T-helper 22 cell (primary cell): ENCODE results near the gene ABCA3.
A peak's percentile ranks its signal among the peaks of the same experiment; 100 is the strongest.
"Not testable (repeated sequence)": the region's sequence is repeated elsewhere in the genome, so short reads cannot be mapped to it uniquely, and the experiment has no call there.

Source experiments
- DNase-seq: peaks from one replicate; pipeline ENCODE4 v3.0.0-alpha.2; 2020; ENCODE audit warnings: low read depth

Gene ABCA3

DNA sequence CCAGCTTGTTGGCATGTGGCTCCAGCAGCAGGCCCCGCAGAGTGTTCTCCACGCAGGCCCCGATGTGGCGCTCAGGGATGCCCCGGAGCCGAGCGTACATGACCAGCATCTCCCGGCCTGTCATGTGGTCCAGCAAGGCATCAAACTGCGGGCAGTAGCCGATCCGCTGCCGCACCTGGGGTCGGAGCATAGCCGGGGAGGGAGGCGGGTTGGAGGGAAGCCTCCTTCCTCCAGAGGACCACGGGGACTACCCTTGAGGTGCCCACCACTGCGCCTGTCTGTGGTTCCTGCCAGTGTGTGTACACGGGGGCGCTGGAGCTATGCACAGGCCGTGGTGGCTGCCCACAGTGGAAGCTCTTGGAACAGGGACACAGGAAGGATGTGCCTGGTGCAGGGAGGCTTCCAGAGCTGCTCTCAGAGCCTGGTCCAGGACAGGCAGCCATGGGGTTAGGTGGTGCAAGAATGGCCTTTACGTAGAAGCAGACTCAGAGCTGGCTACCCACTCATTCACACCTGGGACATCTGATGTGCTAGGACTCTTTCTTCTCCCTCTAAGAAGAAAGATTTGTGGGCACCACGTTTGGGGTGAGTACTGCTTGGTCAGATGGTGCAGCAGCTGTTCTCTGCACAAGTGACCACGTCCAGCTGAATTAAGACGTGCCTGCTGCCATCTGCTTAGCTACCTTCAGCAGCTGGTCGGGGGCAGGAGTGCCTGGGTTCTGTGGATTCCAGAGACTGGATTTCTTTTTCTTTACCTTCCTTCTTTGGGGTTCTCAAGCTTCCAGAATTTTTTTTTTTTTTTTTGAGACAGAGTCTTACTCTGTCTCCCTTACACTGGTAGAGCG, 61.4 kb downstream of the ABCA3 start:
- no peak for DNase-seq

DNA sequence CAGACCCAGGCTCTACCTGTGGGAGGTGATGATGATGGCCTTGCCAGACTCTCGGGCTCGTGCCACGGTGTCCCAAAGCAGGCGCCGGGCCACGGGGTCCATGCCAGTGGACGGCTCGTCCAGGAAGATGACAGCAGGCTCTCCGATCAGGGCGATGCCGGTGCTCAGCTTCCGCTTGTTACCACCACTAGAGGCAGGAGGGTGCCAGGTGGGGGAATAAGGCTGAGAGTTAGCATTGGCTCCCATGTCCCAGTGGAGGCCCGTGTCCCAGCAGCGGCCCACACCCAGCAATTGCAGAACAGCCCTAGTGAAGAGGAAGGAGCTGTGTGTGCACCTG, 62.3 kb downstream of the ABCA3 start:
- DNase-seq, result no peak

DNA sequence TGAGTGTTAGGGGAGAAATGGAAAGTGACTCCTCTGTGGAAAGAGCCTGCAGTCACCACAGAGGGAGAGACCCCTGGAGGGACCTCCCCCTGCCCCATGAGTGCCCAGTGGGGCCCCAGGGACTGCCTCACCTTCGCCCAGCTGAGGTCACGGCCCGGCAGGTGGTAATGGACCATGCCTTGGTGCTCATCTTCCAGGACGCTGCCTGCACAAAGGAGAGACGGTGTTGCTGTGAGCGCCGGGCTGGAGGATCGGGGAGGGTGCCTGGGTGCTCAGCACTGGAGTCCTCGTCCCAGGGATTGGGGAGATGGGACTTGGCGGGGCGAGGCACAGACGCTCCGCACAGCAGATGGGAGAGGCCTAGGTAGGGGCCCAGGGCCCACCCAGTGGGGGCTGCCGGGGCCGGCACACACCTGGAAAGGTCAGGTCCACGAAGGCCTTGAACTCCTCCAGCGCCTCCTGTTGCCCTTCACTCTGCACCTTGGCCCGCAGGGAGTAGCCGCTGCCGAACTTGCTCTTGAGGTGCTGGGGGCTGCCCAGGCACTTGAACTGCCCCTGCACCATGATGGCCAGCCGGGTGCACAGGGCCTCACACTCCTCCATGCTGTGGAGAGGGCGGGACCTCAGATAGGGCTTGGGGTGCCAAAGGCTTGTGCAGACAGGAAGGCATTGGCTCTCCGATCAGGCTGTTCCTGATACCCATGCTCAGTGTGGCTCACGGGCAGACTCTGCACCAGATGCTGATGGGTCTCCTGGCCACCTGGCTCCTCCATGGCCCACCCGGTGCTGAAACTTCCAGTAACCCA, 62.9 kb downstream of the ABCA3 start:
- no peak for DNase-seq

- no peak for DNase-seq
Measured at GRCh38 chr16:2276368-2277195, 63.9 kb downstream of the ABCA3 start.

GRCh38 chr16:2275476-2276367, 64.8 kb downstream of the ABCA3 start:
- no peak for DNase-seq

- DNase-seq, result no peak
Measured at GRCh38 chr16:2273931-2274330, 66.6 kb downstream of the ABCA3 start.

GRCh38 chr16:2273484-2273883, 67.0 kb downstream of the ABCA3 start:
- DNase-seq, result no peak

DNA sequence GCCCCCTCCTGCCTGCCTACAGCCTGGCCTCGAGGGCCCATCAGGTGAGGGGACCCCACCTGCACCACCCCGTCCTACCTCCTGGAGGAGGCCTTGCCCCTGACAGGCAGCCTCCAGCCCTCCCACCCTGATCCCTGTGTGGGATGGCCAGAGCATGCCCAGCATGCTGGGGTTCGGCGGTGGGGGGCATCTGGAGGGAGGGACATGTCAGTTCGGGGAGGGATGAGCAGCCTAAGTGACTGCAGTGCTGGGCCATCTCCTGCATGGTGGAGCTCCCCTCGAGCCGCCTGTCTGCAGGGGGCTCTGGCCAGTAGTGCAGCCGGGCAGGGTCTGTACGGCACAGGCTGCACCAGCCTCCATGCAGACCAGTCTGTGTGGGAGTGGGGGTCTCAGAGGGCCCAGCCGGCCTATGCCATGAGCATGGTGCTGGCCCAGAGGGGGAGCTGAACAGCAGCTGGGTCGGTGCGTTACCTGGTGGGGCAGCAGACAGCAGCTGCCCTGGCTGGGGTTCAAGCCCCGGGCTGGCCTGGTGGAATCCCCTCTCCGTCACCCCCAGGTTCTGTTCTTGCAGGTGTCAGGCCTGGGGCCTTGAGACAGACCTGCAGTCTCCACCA, 68.6 kb downstream of the ABCA3 start:
- DNase-seq, result no peak

DNA sequence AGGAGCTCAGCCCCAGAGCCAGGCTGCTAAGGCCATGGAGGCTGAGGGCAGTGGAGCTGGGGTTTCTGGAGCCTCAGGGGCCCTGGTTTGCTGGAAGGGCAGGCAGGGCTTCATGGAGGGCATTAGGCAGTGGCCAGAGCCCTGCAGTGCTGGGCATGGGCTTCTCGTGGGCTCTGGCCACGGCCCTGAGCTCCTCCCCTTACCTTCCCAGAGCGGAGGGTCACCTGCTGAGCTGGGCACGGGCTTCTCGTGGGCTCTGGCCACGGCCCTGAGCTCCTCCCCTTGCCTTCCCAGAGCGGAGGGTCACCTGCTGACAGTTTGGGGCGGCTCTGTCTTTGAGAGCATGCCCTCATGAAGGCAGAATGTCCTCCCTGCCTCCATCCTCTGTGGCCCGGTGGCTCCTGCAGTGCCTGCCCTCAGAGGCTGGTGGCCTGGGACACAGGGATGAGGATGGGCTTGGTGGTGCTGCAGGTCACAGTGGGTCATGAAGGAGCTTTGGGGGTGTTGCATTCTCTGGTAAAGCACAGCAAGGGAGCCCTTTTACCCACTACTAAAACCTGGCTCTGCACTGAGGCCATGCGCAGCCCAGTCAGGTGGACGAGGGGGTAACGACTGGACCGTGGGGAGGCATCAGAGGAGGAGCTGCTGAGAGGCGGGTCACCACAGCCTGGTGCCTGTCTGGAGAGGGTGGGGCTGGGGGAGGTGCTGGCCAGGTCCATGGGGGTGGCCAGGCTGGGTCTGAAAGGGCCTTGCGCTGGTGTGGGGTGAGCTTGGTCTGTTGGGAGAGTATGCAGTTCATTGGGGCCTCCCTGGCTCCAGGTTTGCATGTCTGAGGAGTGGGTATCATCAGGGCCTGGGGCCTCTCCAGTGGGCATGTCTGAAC, 69.7 kb downstream of the ABCA3 start:
- no peak for DNase-seq

DNA sequence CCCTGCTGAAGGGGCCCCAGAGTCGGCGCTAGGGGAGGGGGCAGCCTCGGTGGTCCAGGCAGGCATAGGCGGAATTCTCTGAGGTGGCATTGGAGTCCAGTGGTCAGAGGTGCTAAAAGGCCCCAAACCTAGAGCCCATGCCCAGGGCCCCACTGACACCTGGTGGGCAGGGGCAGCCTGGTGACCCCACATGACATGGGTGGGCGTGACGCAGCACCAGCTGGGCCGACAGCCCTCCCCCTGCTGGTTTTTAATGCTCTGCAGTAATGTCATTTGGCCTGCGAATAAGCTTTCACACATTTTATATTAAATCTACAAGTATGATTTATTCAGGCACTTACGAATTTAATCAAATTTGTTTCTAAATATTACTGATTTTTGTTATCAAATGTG, 70.5 kb downstream of the ABCA3 start:
- no peak for DNase-seq

DNA sequence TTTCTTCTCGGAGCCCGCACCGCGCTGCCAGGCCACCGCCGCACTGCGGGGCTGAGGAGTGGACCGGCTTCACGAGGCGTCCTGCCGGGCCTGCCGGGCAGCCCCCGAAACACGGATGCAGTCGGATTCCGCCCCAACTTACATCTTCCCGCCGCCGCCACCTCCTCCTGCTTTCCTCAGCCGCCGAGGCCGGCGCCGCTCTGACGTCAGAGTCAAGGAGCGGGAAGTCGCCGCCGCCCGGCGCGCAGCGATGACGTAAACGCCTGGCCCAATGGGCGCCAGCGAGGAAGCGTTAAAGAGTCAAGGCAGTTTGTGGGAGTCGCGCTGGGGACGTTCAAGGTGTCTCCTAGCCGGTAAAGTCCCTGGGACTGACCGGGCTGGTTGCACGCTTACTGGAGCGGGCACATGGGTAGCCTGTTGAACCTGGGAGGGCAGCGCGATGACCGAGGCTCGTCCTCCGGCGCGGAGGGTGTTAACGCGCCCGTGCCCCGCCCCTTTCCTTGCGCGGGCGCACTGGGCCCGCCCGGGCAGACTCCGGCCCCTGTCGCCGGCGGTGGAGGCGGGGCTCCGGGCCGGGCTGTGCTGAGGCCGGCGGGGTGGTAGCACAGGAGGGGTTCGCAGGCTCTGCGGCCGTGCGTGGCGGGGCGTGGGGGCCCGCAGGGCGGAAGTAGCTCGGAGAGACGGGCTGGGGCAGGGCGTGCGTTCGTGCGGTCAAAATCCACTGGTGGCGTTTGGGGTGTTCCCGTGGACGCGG, 72.4 kb downstream of the ABCA3 start, which contains the start of gene RNPS1:
Gene RNPS1 (minus strand): TSS at position 214 of the 754 bp plus-strand sequence. CDS start 3,483 bp downstream, outside the sequence.
- DNase-seq, result peak; percentile 90

DNA sequence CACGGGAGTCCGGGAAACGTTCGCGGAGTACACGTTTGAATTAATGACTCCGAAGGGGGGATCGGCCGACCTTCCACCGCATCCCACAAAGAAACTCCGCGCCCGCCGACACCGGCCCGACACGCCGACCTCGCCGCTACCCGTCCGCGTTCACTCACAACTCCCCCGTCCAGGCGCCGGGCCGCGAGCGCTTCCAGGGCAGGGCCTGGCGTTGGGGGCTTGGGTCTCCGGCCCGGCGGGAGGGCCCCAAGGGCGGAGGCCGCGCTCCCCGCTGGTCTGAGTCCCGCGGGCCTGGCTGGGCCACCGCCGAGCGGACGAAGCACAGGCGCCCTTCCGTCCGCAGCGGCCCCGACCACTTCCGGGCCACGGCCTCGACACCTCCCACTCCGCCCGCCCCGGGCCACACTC, 73.0 kb downstream of the ABCA3 start:
- DNase-seq, result not testable (repeated sequence)

GRCh38 chr16:2266887-2267286, 73.6 kb downstream of the ABCA3 start:
- not testable (repeated sequence) for DNase-seq

DNA sequence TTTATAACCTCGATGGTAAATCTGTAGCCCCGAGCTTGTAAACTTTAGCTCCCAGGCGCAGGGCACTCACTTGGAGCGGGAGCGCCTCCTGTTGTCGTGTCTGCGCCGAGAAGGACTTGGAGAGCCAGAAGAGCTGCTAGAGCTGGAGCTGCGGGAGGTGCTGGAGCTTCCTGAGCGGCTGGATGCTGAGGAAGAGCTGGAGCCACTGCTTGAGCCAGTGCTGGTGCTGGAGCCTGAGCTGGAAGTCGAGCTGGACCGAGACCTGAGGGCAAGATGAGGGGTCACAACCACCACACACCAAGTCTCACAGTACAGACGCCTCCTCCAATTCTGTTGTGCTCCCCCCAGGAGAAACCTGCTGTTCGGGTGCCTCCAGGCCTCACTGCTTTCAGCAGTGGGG, 77.5 kb downstream of the ABCA3 start:
- not testable (repeated sequence) for DNase-seq

DNA sequence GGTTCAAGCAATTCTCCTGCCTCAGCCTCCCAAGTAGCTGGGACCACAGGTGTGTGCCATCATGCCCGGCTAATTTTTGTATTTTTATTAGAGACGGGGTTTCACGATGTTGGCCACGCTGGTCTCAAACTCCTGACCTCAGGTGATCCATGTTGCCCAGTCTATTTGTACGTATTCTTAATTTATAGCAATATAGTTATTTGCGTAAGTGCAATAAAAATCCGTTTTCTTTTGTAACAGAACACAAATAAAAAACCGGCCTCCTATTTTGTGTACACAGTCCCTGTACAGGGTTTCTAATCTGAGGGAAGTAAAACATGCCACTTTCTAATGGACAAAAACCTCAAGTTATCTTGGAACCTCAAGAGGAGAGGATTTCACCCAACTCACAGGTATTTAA, 80.3 kb downstream of the ABCA3 start:
- no peak for DNase-seq

DNA sequence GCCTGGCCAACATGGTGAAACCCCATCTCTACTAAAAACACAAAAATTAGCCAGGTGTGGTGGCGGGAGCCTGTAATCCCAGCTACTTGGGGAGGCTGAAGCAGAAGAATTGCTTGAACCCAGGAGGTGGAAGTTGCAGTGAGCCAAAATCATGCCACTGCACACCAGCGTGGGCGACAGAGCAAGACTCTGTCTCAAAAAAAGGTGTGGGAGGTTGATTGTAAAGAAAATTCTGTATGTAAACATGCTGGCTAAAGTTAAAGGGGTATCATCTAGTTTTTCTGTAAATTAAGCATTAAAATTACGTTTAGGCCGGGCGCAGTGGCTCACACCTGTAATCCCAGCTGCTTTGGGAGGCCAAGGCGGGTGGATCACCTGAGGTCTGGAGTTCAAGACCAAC, 82.0 kb downstream of the ABCA3 start:
- not testable (repeated sequence) for DNase-seq

DNA sequence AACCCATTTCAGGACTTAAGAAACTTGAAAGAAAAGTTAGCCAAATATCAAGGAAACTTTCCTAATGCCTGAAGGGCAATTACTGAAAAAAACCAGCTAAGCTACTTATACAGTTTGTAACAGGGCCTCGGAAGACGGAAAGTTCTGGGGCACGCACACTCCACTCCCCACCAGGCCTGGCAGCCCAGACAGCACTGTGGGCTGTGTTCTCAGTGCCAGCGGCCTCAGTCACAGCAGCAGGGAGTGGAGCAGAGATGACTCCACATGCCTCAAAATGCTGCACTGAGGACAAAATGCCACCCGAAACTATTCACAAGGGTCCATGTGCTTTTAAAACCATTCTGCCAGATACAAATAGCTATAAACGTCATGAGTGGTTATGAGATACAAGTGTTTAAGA, 82.8 kb downstream of the ABCA3 start:
- no peak for DNase-seq

- DNase-seq, result no peak
Measured at GRCh38 chr16:2256531-2257140, 83.9 kb downstream of the ABCA3 start.

GRCh38 chr16:2253293-2253692, 87.2 kb downstream of the ABCA3 start:
- DNase-seq, result no peak
